GM12878 (cell line): ENCODE data around the gene LRRC75A. TPM values are rescaled to one million over a fixed set of nuclear protein-coding genes. Genes with fewer than 3 reads are reported as not detected.

Experiments used
- BACH1 ChIP-seq: fragments of 450-650 bp; IDR thresholded peaks from 2 replicates; pipeline ENCODE4 v1.6.1; 2017; ENCODE audit warnings: mild to moderate bottlenecking, borderline replicate concordance
- BHLHE40 ChIP-seq, 2 experiments: fragments of 450-650 bp in 1 of 2; IDR thresholded peaks; 2 replicates each; pipeline ENCODE4 v1.6.1; 2011 to 2017; ENCODE audit warnings: low read depth in 2 of 2, borderline replicate concordance in 1 of 2, improper control_type of control experiment in 1 of 2, low read length in 1 of 2, mild to moderate bottlenecking in 1 of 2
- CBFB ChIP-seq: IDR thresholded peaks from 2 replicates; pipeline ENCODE4 v1.6.1; 2016; ENCODE audit warnings: antibody characterized with exemption, low read depth
- E2F8 ChIP-seq: fragments of 450-650 bp; IDR thresholded peaks from 2 replicates; pipeline ENCODE4 v1.6.1; 2018; ENCODE audit warnings: mild to moderate bottlenecking, low read depth, moderate library complexity; ENCODE audit not compliant: partially characterized antibody
- EED ChIP-seq: sonication (generic); IDR thresholded peaks from 2 replicates; pipeline ENCODE4 v1.6.1; 2016; ENCODE audit warnings: antibody characterized with exemption, low read depth
- EP300 ChIP-seq, 2 experiments: fragments of 150-350 bp in 1 of 2; IDR thresholded peaks; 2 replicates each; pipeline ENCODE4 v1.6.1; 2011 to 2012; ENCODE audit warnings: low read depth in 2 of 2, low read length in 2 of 2, borderline replicate concordance in 1 of 2, improper control_type of control experiment in 1 of 2, inconsistent platforms in 1 of 2; ENCODE audit not compliant: control insufficient read depth in 1 of 2
- IKZF1 ChIP-seq: fragments of 450-650 bp; conservative IDR thresholded peaks from 2 replicates; pipeline ENCODE4 v1.6.1; 2017; ENCODE audit warnings: antibody characterized with exemption, mild to moderate bottlenecking
- SIN3A ChIP-seq: IDR thresholded peaks from 2 replicates; pipeline ENCODE4 v1.6.1; 2012; ENCODE audit warnings: low read depth, low read length, improper control_type of control experiment
- polyA plus RNA-seq, 11 experiments: library from polyadenylated mRNA; depleted of rRNA in 4 of 11; unstranded in 6 of 11; stranded (reverse) in 5 of 11; fragments of >200 nt; fragmentation: Nextera tagmentation in 4 of 11; fragmentation: Illumina TruSeq in 1 of 11; extraction: Ambion mirVana in 4 of 11; extraction: Trizol in 1 of 11; gene quantifications; 1 replicate in 1 of 11; 2 replicates in 10 of 11; pipeline versions ENCODE4 v1.2.1 to v1.2.3, GENCODE V29; 2011 to 2016; ENCODE audit warnings: inconsistent platforms in 2 of 11, missing spikeins in 2 of 11, low read depth in 1 of 11
- total RNA-seq, 4 experiments: library from RNA; depleted of rRNA in 3 of 4; stranded (reverse); fragments of >200 nt in 3 of 4; fragmentation: Illumina TruSeq in 1 of 4; extraction: Trizol in 1 of 4; gene quantifications; 2 replicates each; pipeline versions ENCODE4 v1.2.1 to v1.2.3, GENCODE V29; 2013 to 2021
- TF ChIP-seq, protein P1 (sequence below): fragments of 450-650 bp; formaldehyde crosslinking; IDR thresholded peaks from 2 replicates; pipeline ENCODE4 v1.4.0; 2022; ENCODE audit warnings: mild to moderate bottlenecking, moderate library complexity

The LRRC75A gene
- total and polyA plus RNA-seq, 10 of the 15 experiments (the other 5 are each of a cell fraction or from before 2014, with no cell fraction given): 0.01 to 1.3 (median 0.09) TPM; not detected in 2

DNA sequence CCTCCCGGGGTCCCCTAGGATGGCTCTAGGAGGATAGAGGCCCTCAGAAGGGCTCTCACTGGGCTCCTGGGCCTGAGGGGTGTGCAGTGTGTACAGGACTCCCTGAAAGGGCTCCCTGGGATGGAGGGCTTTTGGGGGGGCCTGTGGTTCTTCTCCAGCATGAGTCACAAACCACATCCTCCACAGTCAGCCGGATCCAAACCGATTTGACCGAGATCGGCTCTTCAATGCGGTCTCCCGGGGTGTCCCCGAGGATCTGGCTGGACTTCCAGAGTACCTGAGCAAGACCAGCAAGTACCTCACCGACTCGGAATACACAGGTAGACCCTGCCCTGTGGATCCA lies 72.1 kb downstream of the LRRC75A start (continued):
- TF ChIP-seq BACH1: peak; percentile 33; the same call in 1 of the 2 replicates
- 0 out of 4 replicates have a peak, but pooled peaks of 1 of the 2 experiments have one; percentile 29 for TF ChIP-seq BHLHE40 (IDR thresholded peaks at IDR 0.05; ENCODE audit: borderline replicate concordance in 1 of 2, low read depth in 2 of 2, low read length in 1 of 2)
- peak; percentile 91 for TF ChIP-seq EED
- peak; percentile 79 for TF ChIP-seq IKZF1
- 0 out of 2 replicates have a peak, but pooled peaks have one; percentile 28 for TF ChIP-seq CBFB
- no peak for TF ChIP-seq SIN3A
- no peak for TF ChIP-seq E2F8
- TF ChIP-seq, protein P1, sequence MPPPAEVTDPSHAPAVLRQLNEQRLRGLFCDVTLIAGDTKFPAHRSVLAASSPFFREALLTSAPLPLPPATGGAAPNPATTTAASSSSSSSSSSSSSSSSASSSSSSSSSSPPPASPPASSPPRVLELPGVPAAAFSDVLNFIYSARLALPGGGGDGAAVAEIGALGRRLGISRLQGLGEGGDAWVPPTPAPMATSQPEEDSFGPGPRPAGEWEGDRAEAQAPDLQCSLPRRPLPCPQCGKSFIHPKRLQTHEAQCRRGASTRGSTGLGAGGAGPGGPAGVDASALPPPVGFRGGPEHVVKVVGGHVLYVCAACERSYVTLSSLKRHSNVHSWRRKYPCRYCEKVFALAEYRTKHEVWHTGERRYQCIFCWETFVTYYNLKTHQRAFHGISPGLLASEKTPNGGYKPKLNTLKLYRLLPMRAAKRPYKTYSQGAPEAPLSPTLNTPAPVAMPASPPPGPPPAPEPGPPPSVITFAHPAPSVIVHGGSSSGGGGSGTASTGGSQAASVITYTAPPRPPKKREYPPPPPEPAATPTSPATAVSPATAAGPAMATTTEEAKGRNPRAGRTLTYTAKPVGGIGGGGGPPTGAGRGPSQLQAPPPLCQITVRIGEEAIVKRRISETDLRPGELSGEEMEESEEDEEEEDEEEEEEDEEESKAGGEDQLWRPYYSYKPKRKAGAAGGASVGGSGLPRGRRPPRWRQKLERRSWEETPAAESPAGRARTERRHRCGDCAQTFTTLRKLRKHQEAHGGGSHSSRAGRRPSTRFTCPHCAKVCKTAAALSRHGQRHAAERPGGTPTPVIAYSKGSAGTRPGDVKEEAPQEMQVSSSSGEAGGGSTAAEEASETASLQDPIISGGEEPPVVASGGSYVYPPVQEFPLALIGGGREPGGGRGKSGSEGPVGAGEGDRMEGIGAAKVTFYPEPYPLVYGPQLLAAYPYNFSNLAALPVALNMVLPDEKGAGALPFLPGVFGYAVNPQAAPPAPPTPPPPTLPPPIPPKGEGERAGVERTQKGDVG (CRISPR knock-in tag): no peak
- TF ChIP-seq EP300 (IDR thresholded peaks at IDR 0.05; ENCODE audit: borderline replicate concordance in 1 of 2, control insufficient read depth in 1 of 2, low read depth in 2 of 2, low read length in 2 of 2): peak in 1 of 2 experiments; percentile 30; a peak in 1 of 4 replicates
